D721Med (cell line): Measurements from ENCODE around the gene GRK5.
"Not testable (repeated sequence)": the region's sequence is repeated elsewhere in the genome, so short reads cannot be mapped to it uniquely, and the experiment has no call there.

Experiments
- DNase-seq: peaks from one replicate; pipeline ENCODE4 v3.0.0; 2011; ENCODE audit warnings: low spot score; ENCODE audit not compliant: insufficient read length
- FAIRE-seq: peaks from 2 replicates; lab custom pipeline; 2011; peaks lifted over from hg19 to GRCh38; lab: Jason Lieb, UNC
- CTCF ChIP-seq: IDR thresholded peaks from 2 replicates; pipeline ENCODE4 v1.5.1; 2012; ENCODE audit warnings: mild to moderate bottlenecking, control low read depth; ENCODE audit not compliant: insufficient read depth; ENCODE audit errors: missing control alignments

The GRK5 gene

GRCh38 chr10:119221666-119222065 is 14.3 kb downstream of the GRK5 start:
- no peak for TF ChIP-seq CTCF
- no peak for FAIRE-seq
- no peak for DNase-seq

- DNase-seq (no peak), FAIRE-seq (no peak)
- no peak for TF ChIP-seq CTCF
Measured at GRCh38 chr10:119222537-119222936, 15.2 kb downstream of the GRK5 start.

- TF ChIP-seq CTCF: no peak
Measured at GRCh38 chr10:119222966-119223386, 15.6 kb downstream of the GRK5 start.

DNA sequence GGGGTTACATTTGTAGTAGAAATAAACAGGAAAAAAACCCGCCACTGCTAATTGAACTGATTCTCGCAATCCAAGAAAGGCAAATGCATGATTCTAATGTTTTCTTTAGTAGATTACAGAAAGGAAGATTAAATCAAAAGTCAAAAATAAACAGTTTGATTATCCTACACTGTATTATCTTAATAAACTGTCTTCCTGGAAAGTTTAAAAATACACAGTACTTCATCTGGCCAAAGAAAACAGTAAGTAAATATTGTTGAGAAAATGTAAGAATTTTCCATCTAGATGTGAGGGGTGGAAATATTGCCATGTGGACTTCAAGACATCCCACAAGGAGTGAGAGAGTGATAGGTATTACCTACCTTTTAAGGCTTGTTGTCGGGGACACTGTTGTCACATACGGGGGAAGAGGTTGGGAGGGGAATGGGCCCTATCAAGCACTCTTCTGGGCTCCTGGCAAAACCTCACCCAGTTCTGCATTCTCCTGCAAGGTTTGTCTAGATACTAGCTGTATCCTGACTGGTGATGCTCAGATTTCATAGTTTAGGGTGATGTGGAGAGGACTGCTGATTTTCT is 17.8 kb downstream of the GRK5 start:
- no peak for FAIRE-seq
- DNase-seq: no peak
- TF ChIP-seq CTCF: no peak

More at GRCh38 chr10:119222966-119223386, 15.6 kb downstream of the GRK5 start:
- no peak for DNase-seq
- FAIRE-seq: no peak

DNA sequence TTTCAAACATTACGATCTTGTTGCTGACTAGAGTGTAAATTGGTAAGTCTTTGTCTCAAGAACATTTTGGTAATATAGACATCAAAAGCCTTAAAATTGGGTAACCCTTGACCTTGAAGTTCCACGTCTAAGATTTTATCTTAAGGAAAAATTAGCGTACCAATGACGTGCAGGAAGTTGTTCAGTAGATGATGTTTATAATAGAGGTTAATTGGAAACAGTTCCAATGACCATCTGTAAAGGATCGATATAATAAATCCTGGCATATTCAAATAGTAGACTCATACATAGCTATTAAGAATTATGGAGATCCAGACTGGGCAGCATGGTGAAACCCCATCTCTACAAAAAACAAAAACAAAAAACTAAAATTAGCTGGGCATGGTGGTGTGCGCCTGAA is 20.5 kb downstream of the GRK5 start:
- DNase-seq: no peak
- TF ChIP-seq CTCF: no peak
- no peak for FAIRE-seq

- FAIRE-seq (no peak), DNase-seq (no peak)
- no peak for TF ChIP-seq CTCF
Measured at GRCh38 chr10:119231654-119232053, 24.3 kb downstream of the GRK5 start.

DNA sequence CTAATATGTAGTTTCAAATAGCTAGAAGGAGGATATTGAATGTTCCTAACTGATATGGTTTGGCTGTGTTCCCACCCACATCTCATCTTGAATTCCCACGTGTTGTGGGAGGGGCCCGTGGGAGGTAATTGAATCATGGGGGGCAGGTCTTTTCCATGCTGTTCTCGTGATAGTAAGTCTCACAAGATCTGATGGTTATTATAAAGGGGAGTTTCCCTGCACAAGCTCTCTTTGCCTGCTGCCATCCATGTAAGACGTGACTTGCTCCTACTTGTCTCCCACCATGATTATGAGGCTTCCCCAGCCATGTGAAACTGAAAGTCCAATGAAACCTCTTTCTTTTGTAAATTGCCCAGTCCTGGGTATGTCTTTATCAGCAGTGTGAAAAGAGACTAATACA is 25.1 kb downstream of the GRK5 start:
- not testable (repeated sequence) for DNase-seq, FAIRE-seq
